Frontal cortex (tissue), 4 donors: ENCODE results near the gene PDHB. TPM values are rescaled to one million over a fixed set of nuclear protein-coding genes. Genes with fewer than 3 reads are reported as not detected.

Experiments used
- DNase-seq, 2 donors: peaks; one replicate each; pipeline ENCODE4 v3.0.0; 2012; ENCODE audit warnings: low spot score in 2 of 2
- FAIRE-seq: peaks from 2 replicates; lab custom pipeline; 2012; peaks lifted over from hg19 to GRCh38; lab: Jason Lieb, UNC
- total RNA-seq: library from RNA; depleted of rRNA; stranded (reverse); fragments of >200 nt; gene quantifications from one replicate; pipeline ENCODE4 v1.2.3, GENCODE V29; 2014
- donor health status: control.
- donor health status: control.
- donor health status: control.

PDHB gene
- total RNA-seq = 56.3 TPM

DNA sequence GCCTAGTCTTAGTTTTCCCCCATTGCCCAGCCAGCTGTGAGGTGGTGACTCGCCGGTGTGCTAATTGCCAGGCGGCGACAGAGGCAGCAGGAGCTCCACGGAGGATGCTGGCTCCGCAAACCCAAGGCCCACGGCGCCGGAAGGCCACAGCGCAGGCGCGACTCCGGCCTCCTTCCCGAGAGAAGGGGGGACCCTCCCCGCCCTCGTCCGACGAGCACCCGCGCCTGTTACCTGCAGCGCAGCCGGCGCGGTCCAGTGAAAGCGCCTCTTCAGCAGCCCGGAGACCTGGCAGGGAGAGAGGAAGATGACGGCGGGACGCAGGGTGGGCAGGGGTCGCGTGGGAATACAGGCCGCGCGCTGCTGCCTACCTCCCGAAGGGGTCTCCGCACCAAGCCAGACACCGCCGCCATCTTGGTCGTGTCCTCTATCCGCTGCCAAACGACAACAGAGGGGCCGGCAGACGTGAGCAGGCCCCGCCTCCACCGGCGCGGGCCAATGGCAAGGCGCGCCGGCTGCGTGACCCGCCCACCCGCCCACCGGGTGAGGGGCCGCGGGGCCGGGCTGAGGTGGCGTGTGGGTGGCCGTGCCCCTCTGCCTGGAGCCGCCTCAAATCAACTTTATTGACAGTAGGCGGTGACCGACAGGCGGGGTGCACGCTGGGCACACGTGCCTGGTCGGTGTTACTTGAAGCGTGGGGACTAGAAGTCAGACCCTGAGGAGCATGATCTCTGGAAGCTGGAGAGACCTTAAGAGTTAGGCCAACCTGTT is at the start of gene PDHB:
TSS of gene PDHB (minus strand) at position 433 of the 768 bp plus-strand sequence. CDS start at position 410, 23 bp downstream.
- FAIRE-seq = no peak
- DNase-seq = peak; percentile 91

DNA sequence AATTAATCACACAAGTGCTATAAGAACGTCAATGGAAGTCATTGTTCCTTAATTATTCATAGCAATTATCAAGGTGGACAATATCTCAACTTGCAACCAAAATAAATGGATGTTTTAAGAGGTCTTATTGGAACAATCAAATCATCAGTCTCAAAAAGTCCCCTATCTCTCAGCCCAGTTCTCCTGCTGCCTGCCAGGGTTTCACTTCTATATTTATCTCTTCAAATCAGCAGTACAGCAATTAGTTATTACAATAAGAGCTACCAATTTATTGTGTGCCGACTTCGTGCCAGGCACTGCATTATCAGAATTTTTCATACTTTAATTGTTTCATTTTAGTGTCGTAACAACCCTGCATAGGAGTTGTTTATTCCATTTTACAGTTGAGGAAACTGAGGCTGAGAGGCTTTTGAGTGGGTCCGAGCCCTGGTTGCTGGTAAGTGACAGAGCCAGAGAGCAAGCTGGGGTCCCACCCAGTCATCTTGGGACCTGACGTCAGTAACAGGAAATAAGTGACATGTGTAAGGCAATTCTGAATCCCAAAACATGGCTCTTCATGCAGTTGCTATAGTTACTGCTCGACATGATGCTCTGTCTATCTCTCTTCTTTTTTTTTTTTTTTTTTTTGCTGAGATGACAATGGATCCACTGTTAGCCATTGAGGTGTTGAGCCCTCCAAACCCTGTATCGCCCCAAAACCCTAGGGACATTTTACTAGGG is 49.4 kb upstream of the PDHB start:
- no peak for DNase-seq
- FAIRE-seq = no peak

- DNase-seq (no peak), FAIRE-seq (no peak)
These were observed 46.7 kb upstream of the PDHB start for GRCh38 chr3:58480309-58480708.

- FAIRE-seq = no peak
- no peak for DNase-seq
These were observed 45.1 kb upstream of the PDHB start for GRCh38 chr3:58478781-58479180.

- FAIRE-seq = no peak
These were observed 41.4 kb upstream of the PDHB start for GRCh38 chr3:58474967-58475578.

GRCh38 chr3:58474348-58474911 is 40.8 kb upstream of the PDHB start:
- no peak for DNase-seq
- FAIRE-seq = no peak

More at GRCh38 chr3:58474967-58475578, 41.4 kb upstream of the PDHB start:
- DNase-seq = no peak

GRCh38 chr3:58473275-58473674 is 39.6 kb upstream of the PDHB start:
- DNase-seq = no peak
- FAIRE-seq = no peak

GRCh38 chr3:58471025-58471887 is 37.6 kb upstream of the PDHB start:
- DNase-seq = no peak
- no peak for FAIRE-seq

DNA sequence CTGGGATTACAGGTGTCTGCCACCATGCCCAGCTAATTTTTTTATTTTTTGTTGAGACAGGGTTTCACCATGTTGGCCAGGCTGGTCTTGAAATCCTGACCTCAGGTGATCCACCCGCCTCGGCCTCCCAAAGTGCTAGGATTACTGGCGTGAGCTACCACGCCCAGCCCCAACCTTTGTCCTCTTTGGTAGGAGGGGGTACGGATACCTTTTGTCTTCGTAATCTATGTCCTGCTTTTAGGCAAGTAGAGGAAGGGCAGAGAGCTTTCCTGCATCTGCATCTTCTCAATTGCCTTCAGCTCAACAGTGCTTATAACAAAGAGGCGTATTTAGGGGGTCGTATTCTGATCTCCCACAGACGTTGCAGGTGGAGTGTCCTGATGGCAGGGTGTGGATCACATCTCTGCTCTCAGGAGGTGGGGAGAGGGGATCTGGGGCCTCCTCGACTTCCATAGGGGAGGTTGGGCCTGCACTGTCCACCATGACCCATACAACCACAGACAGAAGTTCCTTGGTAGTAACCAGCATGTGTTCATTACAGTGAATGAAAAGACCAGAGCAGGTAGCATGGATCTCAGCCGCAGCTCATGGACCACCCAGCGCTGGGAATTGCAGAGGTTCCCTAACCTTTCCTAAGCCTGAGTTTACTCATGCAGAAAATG is 36.9 kb upstream of the PDHB start:
- FAIRE-seq (no peak), DNase-seq (no peak)

DNA sequence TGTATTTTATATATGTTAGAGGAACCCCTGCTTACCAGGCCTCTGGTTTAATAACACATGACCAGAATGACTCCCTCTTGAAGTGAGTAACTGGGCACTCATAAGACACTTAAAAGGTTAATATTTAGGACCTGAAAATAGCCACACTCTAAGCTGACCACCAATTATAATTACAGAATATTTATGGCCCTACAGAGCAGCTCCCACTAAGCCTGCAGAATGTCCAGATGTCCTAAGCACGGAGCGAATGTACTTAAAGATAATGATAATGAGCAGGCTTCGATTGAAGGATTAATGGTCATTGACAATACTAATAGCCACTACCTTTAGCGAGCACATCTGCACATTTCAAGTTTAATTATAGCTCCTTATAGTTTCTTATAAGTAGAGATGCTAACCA is 35.5 kb upstream of the PDHB start:
- no peak for DNase-seq
- no peak for FAIRE-seq

- FAIRE-seq = no peak
- no peak for DNase-seq
These were observed 33.4 kb upstream of the PDHB start for GRCh38 chr3:58466899-58467563.

DNA sequence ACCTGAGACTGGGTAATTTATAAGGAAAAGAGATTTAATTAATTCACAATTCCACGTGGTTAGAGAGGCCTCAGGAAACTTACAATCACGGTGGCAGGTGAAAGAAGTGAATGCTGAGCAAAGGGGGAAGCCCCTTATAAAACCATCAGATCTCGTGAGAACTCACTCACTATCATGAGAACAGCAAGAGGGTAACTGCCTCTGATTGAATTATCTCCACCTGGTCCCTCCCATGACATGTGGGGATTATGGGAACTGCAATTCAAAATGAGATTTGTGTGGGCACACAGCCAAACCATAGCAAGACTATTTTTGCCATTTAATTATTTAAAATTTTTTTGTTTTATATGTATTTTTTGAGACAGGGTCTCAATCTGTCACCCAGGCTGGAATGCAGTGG is 31.2 kb upstream of the PDHB start:
- no peak for FAIRE-seq
- DNase-seq = no peak

- no peak for DNase-seq
- no peak for FAIRE-seq
These were observed 30.3 kb upstream of the PDHB start for GRCh38 chr3:58463942-58464271.

DNA sequence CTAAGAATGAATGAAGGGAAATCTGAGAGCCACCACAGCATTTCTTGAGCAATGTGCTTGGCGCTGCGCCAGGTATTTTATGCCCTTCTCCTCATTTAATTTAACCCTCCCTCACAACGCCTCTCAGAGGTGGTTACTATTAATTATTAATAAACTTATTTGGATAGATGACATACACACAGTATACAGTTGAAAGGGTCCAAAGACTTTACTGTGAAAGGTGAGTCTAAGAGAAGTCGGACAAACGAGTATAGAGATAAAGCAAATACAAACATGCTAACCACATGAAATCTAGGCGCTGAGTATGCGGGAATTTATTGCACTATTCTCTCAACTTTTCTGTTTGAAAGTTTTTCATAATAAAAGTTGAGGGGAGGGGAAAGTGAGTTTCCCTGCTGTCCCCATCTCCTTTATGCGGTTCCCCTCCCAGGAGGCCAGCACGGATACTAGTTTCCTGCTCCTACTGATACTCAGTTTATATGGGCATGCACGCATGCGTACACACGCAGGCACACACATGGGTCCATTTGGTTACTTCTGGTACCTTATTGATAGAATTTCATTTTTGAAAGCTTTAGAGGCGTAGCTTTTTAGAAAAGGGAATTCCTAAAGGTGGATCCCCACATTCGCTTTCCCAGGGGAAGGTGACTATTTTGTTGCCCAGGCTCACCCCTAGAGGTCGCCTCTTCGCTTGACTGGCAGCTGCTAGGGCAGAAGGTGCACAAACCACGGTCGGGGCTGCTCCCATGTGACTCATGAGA is 29.7 kb upstream of the PDHB start:
- FAIRE-seq = no peak
- peak; percentile 58 to 72 for DNase-seq

- FAIRE-seq = no peak
- no peak for DNase-seq
These were observed 29.2 kb upstream of the PDHB start for GRCh38 chr3:58462829-58463180.

DNA sequence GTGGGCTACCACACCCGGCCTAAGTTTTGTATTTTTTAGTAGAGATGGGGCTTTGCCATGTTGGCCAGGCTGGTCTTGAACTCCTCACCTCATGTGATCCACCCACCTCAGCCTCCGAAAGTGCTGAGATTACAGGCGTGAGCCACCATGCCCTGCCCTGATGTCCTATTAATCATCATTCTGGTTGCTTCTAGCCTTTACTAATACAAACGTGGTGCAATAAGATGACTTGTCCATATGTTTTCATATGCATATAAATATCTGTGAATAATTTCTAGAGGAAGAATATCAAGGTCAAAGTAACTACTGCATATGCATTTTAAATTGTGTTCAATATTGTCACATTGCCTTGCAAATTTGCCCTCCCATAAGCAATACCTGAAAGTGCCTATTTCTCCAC is 25.5 kb upstream of the PDHB start:
- no peak for DNase-seq

GRCh38 chr3:58452176-58452575 is 18.5 kb upstream of the PDHB start:
- no peak for FAIRE-seq
- DNase-seq = no peak

More for the DNA sequence above, 25.5 kb upstream of the PDHB start:
- no peak for FAIRE-seq
